ENCODE measurements around the gene PFDN6. TPM values are rescaled to one million over a fixed set of nuclear protein-coding genes. Genes with fewer than 3 reads are reported as not detected.

Gene PFDN6
- total and polyA plus RNA-seq, 2 of the 13 experiments (the other 11 are each of a cell fraction or from before 2014, with no cell fraction given), result 75.5 to 87.0 TPM

- 0 out of 2 replicates have a peak, but pooled peaks have one; percentile 36 for TF ChIP-seq ZNF225 (CRISPR knock-in tag; IDR thresholded peaks at IDR 0.05)
- no peak for TF ChIP-seq TRIM24 (CRISPR knock-in tag; IDR thresholded peaks at IDR 0.05)
- TF ChIP-seq ZNF18 (CRISPR knock-in tag; IDR thresholded peaks at IDR 0.05; ENCODE audit: insufficient replicate concordance), result no peak
- peak; percentile 82 for TF ChIP-seq TGIF2 (CRISPR knock-in tag; IDR thresholded peaks at IDR 0.05)
- 0 out of 2 replicates have a peak, but pooled peaks have one; percentile 33 for TF ChIP-seq GMEB2 (CRISPR knock-in tag; IDR thresholded peaks at IDR 0.05; ENCODE audit: low read depth)
- no peak for TF ChIP-seq ZBTB8A (CRISPR knock-in tag; IDR thresholded peaks at IDR 0.05; ENCODE audit: borderline replicate concordance, low read depth)
- TF ChIP-seq LCORL (IDR thresholded peaks at IDR 0.05), result peak; percentile 79
- TF ChIP-seq LCORL (CRISPR knock-in tag; IDR thresholded peaks at IDR 0.05), result no peak; the same call in none of the 2 replicates
- TF ChIP-seq ZNF615 (CRISPR knock-in tag; IDR thresholded peaks at IDR 0.05; ENCODE audit: borderline replicate concordance), result 0 out of 2 replicates have a peak, but pooled peaks have one; percentile 59
- no peak for TF ChIP-seq ZNF282 (IDR thresholded peaks at IDR 0.05; ENCODE audit: partially characterized antibody)
- no peak for TF ChIP-seq ONECUT2 (CRISPR knock-in tag; IDR thresholded peaks at IDR 0.05)
- peak; percentile 39; the same call in 1 of the 2 replicates for TF ChIP-seq ZFP91 (CRISPR knock-in tag; IDR thresholded peaks at IDR 0.05; ENCODE audit: borderline replicate concordance)
- TF ChIP-seq MEIS1 (CRISPR knock-in tag; IDR thresholded peaks at IDR 0.05; ENCODE audit: borderline replicate concordance), result 0 out of 2 replicates have a peak, but pooled peaks have one; percentile 64
- no peak for TF ChIP-seq THAP8 (CRISPR knock-in tag; IDR thresholded peaks at IDR 0.05; ENCODE audit: borderline replicate concordance)
- TF ChIP-seq STAT5B (CRISPR knock-in tag; IDR thresholded peaks at IDR 0.05), result no peak
- no peak for TF ChIP-seq ZNF629 (CRISPR knock-in tag; conservative IDR thresholded peaks at IDR 0.05)
- no peak for TF ChIP-seq ETS1 (CRISPR knock-in tag; IDR thresholded peaks at IDR 0.05)
- no peak for TF ChIP-seq HMG20B (CRISPR knock-in tag; conservative IDR thresholded peaks at IDR 0.05)
- peak; percentile 20; the same call in 1 of the 2 replicates for TF ChIP-seq AHR (CRISPR knock-in tag; IDR thresholded peaks at IDR 0.05)
- peak; percentile 97 for TF ChIP-seq ZNF143 (CRISPR knock-in tag; IDR thresholded peaks at IDR 0.05)
- peak; percentile 64; the same call in 1 of the 2 replicates for TF ChIP-seq ZNF430 (CRISPR knock-in tag; IDR thresholded peaks at IDR 0.05)
- no peak for TF ChIP-seq ZNF451 (CRISPR knock-in tag; IDR thresholded peaks at IDR 0.05)
- TF ChIP-seq ZNF740 (CRISPR knock-in tag; IDR thresholded peaks at IDR 0.05), result no peak
Measured at GRCh38 chr6:33288921-33289783, at the start of gene PFDN6, which contains the start of gene WDR46 (continued).
